Jurkat, Clone E6-1 (cell line): ENCODE measurements around the gene UBL5.

Source experiments
- DNase-seq: peaks from one replicate; pipeline ENCODE4 v3.0.0-alpha.2; 2011; ENCODE audit warnings: low read depth, low spot score
- H3K4me3 ChIP-seq: 2 replicates; pipeline ENCODE4 v1.5.1; 2011; ENCODE audit warnings: mild to moderate bottlenecking, low read length, control low read depth, moderate library complexity

Gene UBL5

GRCh38 chr19:9875031-9875627 lies 47.4 kb downstream of the UBL5 start:
- no peak for DNase-seq
- H3K4me3 ChIP-seq: no peak overlapping the region

DNA sequence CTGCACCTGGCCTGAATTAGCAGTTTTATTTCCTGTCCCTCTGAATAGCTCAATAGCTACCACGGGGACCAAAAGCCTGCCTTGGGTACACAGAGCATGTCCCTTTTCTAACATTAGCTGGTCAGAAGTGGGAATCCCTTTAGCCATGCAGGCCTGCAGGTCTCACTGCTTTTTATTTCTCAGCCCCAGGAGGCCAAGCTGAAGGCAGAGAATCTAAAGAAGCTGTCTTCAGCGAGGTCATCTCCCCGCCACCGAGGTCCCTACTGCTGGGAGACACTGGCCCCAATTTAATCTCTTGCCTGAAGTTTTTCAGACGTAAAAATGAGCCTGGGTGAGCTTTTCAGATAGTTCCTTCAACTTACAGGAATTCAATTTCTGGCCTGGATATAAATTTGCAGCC lies 48.1 kb downstream of the UBL5 start:
- no peak for DNase-seq

GRCh38 chr19:9877780-9878510 lies 50.2 kb downstream of the UBL5 start:
- H3K4me3 ChIP-seq: no peak overlapping the region
- no peak for DNase-seq

More for the DNA sequence above, 48.1 kb downstream of the UBL5 start:
- H3K4me3 ChIP-seq: no peak overlapping the region

DNA sequence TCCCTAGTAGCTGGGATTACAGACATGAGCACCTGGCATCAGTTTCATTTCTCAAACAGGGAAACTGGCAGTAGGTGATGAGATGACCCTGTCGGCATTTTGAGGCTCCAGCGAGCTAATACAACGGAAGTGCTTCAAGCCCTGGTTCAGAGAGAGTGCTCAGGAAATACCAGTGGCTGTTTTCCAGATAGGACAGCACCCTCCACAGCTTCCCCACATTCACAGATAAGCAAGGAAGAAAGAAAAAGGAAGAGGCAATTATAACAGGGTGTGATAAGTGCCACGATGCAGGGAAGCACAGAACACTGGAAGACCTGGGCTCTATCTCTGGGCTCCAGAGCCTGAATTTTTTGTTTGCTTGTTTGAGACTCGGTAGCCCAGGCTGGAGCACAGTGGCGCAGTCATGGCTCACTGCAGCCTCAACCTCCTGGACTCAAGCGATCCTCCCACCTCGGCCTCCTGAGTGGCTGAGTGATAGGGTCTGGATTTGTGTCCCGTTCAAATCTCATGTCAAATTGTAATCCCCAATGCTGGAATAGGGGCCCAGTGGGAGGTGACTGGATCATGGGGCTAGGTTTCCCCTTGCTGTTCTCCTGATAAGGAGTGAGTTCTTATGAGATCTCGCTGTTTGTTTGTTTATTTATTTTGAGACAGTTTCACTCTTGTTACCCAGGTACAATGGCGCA lies 50.9 kb downstream of the UBL5 start:
- DNase-seq: no peak
- H3K4me3 ChIP-seq: no peak overlapping the region
